ENCODE measurements around the gene TAPT1.

TAPT1 gene

DNA sequence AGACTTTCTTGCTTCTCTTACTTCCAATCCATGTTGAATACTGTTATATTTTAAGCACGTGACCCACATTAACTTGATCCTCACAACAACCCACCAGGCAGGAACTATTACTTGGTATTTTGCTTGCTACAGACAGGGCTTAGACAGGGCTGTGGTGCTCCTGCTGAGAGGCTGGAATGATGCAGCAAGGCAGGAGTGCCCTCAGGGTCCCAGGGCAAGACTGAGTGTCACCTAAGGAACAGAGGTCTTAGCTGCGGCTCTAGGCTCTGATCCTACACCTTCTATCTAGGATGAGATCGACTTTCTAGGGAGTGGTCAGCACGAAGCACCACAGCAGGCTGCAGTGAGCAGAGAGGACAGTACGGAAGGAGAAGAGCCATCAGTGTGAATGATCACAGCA lies 20.0 kb downstream of the TAPT1 start:
- DNase-seq = no peak
- in situ Hi-C loops (cut with HindIII; ENCODE audit: low pct_ligation_motif_present, low sequenced_read_pairs) = no loop called here
- no peak overlapping the region for H3K4me3 ChIP-seq (ENCODE audit: low read depth, low read length)
- TF ChIP-seq, protein P1, sequence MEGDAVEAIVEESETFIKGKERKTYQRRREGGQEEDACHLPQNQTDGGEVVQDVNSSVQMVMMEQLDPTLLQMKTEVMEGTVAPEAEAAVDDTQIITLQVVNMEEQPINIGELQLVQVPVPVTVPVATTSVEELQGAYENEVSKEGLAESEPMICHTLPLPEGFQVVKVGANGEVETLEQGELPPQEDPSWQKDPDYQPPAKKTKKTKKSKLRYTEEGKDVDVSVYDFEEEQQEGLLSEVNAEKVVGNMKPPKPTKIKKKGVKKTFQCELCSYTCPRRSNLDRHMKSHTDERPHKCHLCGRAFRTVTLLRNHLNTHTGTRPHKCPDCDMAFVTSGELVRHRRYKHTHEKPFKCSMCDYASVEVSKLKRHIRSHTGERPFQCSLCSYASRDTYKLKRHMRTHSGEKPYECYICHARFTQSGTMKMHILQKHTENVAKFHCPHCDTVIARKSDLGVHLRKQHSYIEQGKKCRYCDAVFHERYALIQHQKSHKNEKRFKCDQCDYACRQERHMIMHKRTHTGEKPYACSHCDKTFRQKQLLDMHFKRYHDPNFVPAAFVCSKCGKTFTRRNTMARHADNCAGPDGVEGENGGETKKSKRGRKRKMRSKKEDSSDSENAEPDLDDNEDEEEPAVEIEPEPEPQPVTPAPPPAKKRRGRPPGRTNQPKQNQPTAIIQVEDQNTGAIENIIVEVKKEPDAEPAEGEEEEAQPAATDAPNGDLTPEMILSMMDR (IDR thresholded peaks at IDR 0.05; ENCODE audit: low read depth, low read length, missing control alignments) = no peak
- no peak overlapping the region for H3K27ac ChIP-seq
- no peaks in the 10 kb centered on the region for H3K27me3 ChIP-seq (replicated peaks)
- no peaks in the 10 kb centered on the region for H3K36me3 ChIP-seq (replicated peaks)

- Histone ChIP-seq H3K27me3 (replicated peaks) (no peaks in the 10 kb centered on the region), H3K4me3 (ENCODE audit: low read depth, low read length) (no peak overlapping the region), H3K36me3 (replicated peaks) (no peaks in the 10 kb centered on the region), H3K27ac (no peak overlapping the region)
- in situ Hi-C loops (cut with HindIII; ENCODE audit: low pct_ligation_motif_present, low sequenced_read_pairs) = no loop called here
- TF ChIP-seq, protein P1 (IDR thresholded peaks at IDR 0.05; ENCODE audit: low read depth, low read length, missing control alignments) = peak; percentile 69
- DNase-seq = no peak
These were observed 20.7 kb downstream of the TAPT1 start for GRCh38 chr4:16205298-16206164.

GRCh38 chr4:16204505-16204904 lies 21.8 kb downstream of the TAPT1 start:
- TF ChIP-seq, protein P1 (IDR thresholded peaks at IDR 0.05; ENCODE audit: low read depth, low read length, missing control alignments) = no peak
- in situ Hi-C loops (cut with HindIII; ENCODE audit: low pct_ligation_motif_present, low sequenced_read_pairs) = no loop called here

GRCh38 chr4:16203083-16203482 lies 23.2 kb downstream of the TAPT1 start:
- TF ChIP-seq, protein P1 (IDR thresholded peaks at IDR 0.05; ENCODE audit: low read depth, low read length, missing control alignments) = no peak
- H3K4me3 ChIP-seq (ENCODE audit: low read depth, low read length) = no peak overlapping the region
- in situ Hi-C loops (cut with HindIII; ENCODE audit: low pct_ligation_motif_present, low sequenced_read_pairs) = no loop called here

More at GRCh38 chr4:16204505-16204904, 21.8 kb downstream of the TAPT1 start:
- Histone ChIP-seq H3K27ac (no peak overlapping the region), H3K27me3 (replicated peaks) (no peaks in the 10 kb centered on the region), H3K36me3 (replicated peaks) (no peaks in the 10 kb centered on the region), H3K4me3 (ENCODE audit: low read depth, low read length) (no peak overlapping the region)
- no peak for DNase-seq

GRCh38 chr4:16202598-16202997 lies 23.7 kb downstream of the TAPT1 start:
- no peak overlapping the region for H3K4me3 ChIP-seq (ENCODE audit: low read depth, low read length)
- no peak for DNase-seq
- no peaks in the 10 kb centered on the region for H3K36me3 ChIP-seq (replicated peaks)
- no peak overlapping the region for H3K27ac ChIP-seq
- in situ Hi-C loops (cut with HindIII; ENCODE audit: low pct_ligation_motif_present, low sequenced_read_pairs) = no loop called here
- TF ChIP-seq, protein P1 (IDR thresholded peaks at IDR 0.05; ENCODE audit: low read depth, low read length, missing control alignments) = no peak
- no peaks in the 10 kb centered on the region for H3K27me3 ChIP-seq (replicated peaks)

More at GRCh38 chr4:16203083-16203482, 23.2 kb downstream of the TAPT1 start:
- no peaks in the 10 kb centered on the region for H3K36me3 ChIP-seq (replicated peaks)
- no peak overlapping the region for H3K27ac ChIP-seq
- no peak for DNase-seq
- no peaks in the 10 kb centered on the region for H3K27me3 ChIP-seq (replicated peaks)
